ENCODE measurements around the gene WBP1L. TPM values are rescaled to one million over a fixed set of nuclear protein-coding genes. Genes with fewer than 3 reads are reported as not detected.
A peak's percentile ranks its signal among the peaks of the same experiment; 100 is the strongest.

WBP1L gene
- total and polyA plus RNA-seq, 2 of the 13 experiments (the other 11 are each of a cell fraction or from before 2014, with no cell fraction given), result 8.3 to 12.3 TPM

DNA sequence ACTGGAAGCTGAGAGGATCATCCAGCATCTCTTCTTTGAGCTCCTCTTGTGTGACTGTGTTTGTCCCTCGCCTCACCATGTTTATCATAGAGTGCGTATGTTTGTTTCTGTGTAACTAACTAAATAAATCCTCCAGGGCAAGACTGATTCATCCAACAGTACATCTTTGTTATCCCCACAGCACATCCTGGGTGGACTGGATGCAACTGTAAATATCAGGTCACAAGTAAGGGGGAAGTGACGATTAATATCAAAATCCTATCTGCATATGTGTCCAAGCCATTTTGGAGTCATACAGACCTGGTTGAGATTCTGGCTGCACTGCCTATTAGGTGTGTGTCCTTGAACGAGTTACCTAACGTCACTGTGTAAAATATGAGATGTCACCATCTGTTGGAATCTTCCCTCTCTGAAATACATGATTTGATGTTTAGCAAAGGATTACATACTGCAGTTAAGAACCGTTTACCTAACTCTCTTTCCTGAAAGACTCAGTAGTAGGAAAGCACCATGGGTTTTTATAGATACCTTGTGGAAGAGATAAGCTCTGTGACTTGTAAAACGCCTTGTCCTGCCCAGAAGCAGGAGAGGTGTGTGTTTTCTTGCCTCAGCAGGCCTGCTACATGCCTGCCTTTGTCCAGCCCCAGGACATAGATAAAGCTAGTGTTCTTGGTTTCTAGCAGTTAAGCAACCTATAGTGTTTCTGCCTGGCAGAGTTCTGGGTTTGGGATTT, 25.8 kb downstream of the WBP1L start (continued):
- TF ChIP-seq ZNF362 (CRISPR knock-in tag; IDR thresholded peaks at IDR 0.05; ENCODE audit: borderline replicate concordance), result peak; percentile 78
- TF ChIP-seq CHCHD3 (CRISPR knock-in tag; IDR thresholded peaks at IDR 0.05), result no peak
- no peak for TF ChIP-seq ZBTB1 (CRISPR knock-in tag; IDR thresholded peaks at IDR 0.05; ENCODE audit: borderline replicate concordance)
- TF ChIP-seq, protein P1, sequence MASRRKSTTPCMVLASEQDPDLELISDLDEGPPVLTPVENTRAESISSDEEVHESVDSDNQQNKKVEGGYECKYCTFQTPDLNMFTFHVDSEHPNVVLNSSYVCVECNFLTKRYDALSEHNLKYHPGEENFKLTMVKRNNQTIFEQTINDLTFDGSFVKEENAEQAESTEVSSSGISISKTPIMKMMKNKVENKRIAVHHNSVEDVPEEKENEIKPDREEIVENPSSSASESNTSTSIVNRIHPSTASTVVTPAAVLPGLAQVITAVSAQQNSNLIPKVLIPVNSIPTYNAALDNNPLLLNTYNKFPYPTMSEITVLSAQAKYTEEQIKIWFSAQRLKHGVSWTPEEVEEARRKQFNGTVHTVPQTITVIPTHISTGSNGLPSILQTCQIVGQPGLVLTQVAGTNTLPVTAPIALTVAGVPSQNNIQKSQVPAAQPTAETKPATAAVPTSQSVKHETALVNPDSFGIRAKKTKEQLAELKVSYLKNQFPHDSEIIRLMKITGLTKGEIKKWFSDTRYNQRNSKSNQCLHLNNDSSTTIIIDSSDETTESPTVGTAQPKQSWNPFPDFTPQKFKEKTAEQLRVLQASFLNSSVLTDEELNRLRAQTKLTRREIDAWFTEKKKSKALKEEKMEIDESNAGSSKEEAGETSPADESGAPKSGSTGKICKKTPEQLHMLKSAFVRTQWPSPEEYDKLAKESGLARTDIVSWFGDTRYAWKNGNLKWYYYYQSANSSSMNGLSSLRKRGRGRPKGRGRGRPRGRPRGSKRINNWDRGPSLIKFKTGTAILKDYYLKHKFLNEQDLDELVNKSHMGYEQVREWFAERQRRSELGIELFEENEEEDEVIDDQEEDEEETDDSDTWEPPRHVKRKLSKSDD (CRISPR knock-in tag; IDR thresholded peaks at IDR 0.05; ENCODE audit: low read depth), result 0 out of 2 replicates have a peak, but pooled peaks have one; percentile 18
- no peak for TF ChIP-seq HNRNPK (IDR thresholded peaks at IDR 0.05; ENCODE audit: low read depth, low read length, poor library complexity, severe bottlenecking)
- peak; percentile 52; the same call in 1 of the 2 replicates for TF ChIP-seq FOXO1 (CRISPR knock-in tag; IDR thresholded peaks at IDR 0.05)
- no peak for TF ChIP-seq ZSCAN30 (CRISPR knock-in tag; IDR thresholded peaks at IDR 0.05)
- no peak for TF ChIP-seq PRDM10 (CRISPR knock-in tag; IDR thresholded peaks at IDR 0.05; ENCODE audit: low read depth)
- TF ChIP-seq PHB2 (IDR thresholded peaks at IDR 0.05; ENCODE audit: partially characterized antibody), result no peak
- TF ChIP-seq, protein P2, sequence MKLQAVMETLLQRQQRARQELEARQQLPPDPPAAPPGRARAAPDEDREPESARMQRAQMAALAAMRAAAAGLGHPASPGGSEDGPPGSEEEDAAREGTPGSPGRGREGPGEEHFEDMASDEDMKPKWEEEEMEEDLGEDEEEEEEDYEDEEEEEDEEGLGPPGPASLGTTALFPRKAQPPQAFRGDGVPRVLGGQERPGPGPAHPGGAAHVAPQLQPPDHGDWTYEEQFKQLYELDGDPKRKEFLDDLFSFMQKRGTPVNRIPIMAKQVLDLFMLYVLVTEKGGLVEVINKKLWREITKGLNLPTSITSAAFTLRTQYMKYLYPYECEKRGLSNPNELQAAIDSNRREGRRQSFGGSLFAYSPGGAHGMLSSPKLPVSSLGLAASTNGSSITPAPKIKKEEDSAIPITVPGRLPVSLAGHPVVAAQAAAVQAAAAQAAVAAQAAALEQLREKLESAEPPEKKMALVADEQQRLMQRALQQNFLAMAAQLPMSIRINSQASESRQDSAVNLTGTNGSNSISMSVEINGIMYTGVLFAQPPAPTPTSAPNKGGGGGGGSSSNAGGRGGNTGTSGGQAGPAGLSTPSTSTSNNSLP (IDR thresholded peaks at IDR 0.05; ENCODE audit: low read depth, low read length), result peak; percentile 98
- no peak for TF ChIP-seq SOX13 (IDR thresholded peaks at IDR 0.05)
- TF ChIP-seq SOX13 (CRISPR knock-in tag; conservative IDR thresholded peaks at IDR 0.05 in 1 of 2, IDR thresholded peaks at IDR 0.05 in 1 of 2), result peak in 1 of 2 experiments; percentile 64; a peak in 2 of 4 replicates
- TF ChIP-seq YEATS2 (CRISPR knock-in tag; IDR thresholded peaks at IDR 0.05; ENCODE audit: borderline replicate concordance), result no peak
- TF ChIP-seq SSRP1 (CRISPR knock-in tag; IDR thresholded peaks at IDR 0.05), result peak; percentile 32; the same call in 1 of the 2 replicates
- 0 out of 2 replicates have a peak, but pooled peaks have one; percentile 10 for TF ChIP-seq DNMT3B (CRISPR knock-in tag; conservative IDR thresholded peaks at IDR 0.05)
- TF ChIP-seq SOX5 (CRISPR knock-in tag; IDR thresholded peaks at IDR 0.05; ENCODE audit: borderline replicate concordance), result peak; percentile 79; the same call in 1 of the 2 replicates
- TF ChIP-seq ELF3 (CRISPR knock-in tag; IDR thresholded peaks at IDR 0.05), result peak; percentile 61
- TF ChIP-seq HDAC1 (CRISPR knock-in tag; IDR thresholded peaks at IDR 0.05), result peak; percentile 46; the same call in 1 of the 2 replicates
- TF ChIP-seq ETV5 (CRISPR knock-in tag; IDR thresholded peaks at IDR 0.05; ENCODE audit: borderline replicate concordance), result peak; percentile 50; the same call in 1 of the 2 replicates
- TF ChIP-seq KLF6 (CRISPR knock-in tag; IDR thresholded peaks at IDR 0.05), result peak; percentile 41; the same call in 1 of the 2 replicates
